Astrocyte (in vitro differentiated cells and primary cell): ENCODE results near the gene TMEM119. TPM values are rescaled to one million over a fixed set of nuclear protein-coding genes. Genes with fewer than 3 reads are reported as not detected.

Source experiments
- DNase-seq: peaks from one replicate; pipeline ENCODE4 v3.0.0-alpha.2; 2010; ENCODE audit warnings: low read depth
- FAIRE-seq: peaks from 2 replicates; lab custom pipeline; 2011; peaks lifted over from hg19 to GRCh38; lab: Jason Lieb, UNC
- H2AFZ ChIP-seq: 2 replicates; pipeline ENCODE4 v1.6.0; 2012; ENCODE audit warnings: low read depth, low read length, inconsistent platforms
- H3K27ac ChIP-seq: 2 replicates; pipeline ENCODE4 v1.5.1; 2011; ENCODE audit warnings: low read depth, low read length, inconsistent platforms
- H3K27me3 ChIP-seq: 2 replicates; pipeline ENCODE4 v1.6.0; 2011; ENCODE audit warnings: low read length, inconsistent platforms; ENCODE audit not compliant: insufficient read depth
- H3K36me3 ChIP-seq: 2 replicates; pipeline ENCODE4 v1.5.1; 2011; ENCODE audit warnings: low read length, inconsistent platforms; ENCODE audit not compliant: insufficient read depth
- H3K4me1 ChIP-seq: 2 replicates; pipeline ENCODE4 v1.5.1; 2011; ENCODE audit warnings: low read length, inconsistent platforms; ENCODE audit not compliant: insufficient read depth
- H3K4me2 ChIP-seq: 2 replicates; pipeline ENCODE4 v1.6.0; 2012; ENCODE audit warnings: low read length, inconsistent platforms
- H3K4me3 ChIP-seq: 2 replicates; pipeline ENCODE4 v1.5.1; 2011; ENCODE audit warnings: low read depth, mild to moderate bottlenecking, low read length, inconsistent platforms; ENCODE audit not compliant: insufficient read depth
- H3K79me2 ChIP-seq: 2 replicates; pipeline ENCODE4 v1.6.0; 2012; ENCODE audit warnings: mild to moderate bottlenecking, low read length, inconsistent platforms; ENCODE audit not compliant: insufficient read depth
- H3K9ac ChIP-seq: 2 replicates; pipeline ENCODE4 v1.6.0; 2012; ENCODE audit warnings: mild to moderate bottlenecking, low read length, inconsistent platforms
- H3K9me3 ChIP-seq: 2 replicates; pipeline ENCODE4 v1.5.1; 2012; ENCODE audit warnings: low read depth, mild to moderate bottlenecking, low read length, inconsistent platforms; ENCODE audit not compliant: insufficient read depth
- H4K20me1 ChIP-seq: 2 replicates; pipeline ENCODE4 v1.6.0; 2012; ENCODE audit warnings: low read length, inconsistent platforms; ENCODE audit not compliant: insufficient read depth
- H3K27ac Mint-ChIP-seq: one replicate; pipeline ENCODE4 v1.8.0; 2021; ENCODE audit warnings: mild to moderate bottlenecking, mixed read lengths; ENCODE audit not compliant: unreplicated experiment
- H3K27me3 Mint-ChIP-seq: one replicate; pipeline ENCODE4 v1.8.0; 2021; ENCODE audit warnings: low read depth, mixed read lengths; ENCODE audit not compliant: unreplicated experiment
- H3K36me3 Mint-ChIP-seq: one replicate; pipeline ENCODE4 v1.8.0; 2021; ENCODE audit warnings: low read depth, mixed read lengths; ENCODE audit not compliant: unreplicated experiment
- H3K4me1 Mint-ChIP-seq: one replicate; pipeline ENCODE4 v1.8.0; 2021; ENCODE audit warnings: low read depth, mixed read lengths; ENCODE audit not compliant: unreplicated experiment
- H3K4me3 Mint-ChIP-seq: one replicate; pipeline ENCODE4 v1.8.0; 2021; ENCODE audit warnings: mild to moderate bottlenecking, moderate library complexity, mixed read lengths; ENCODE audit not compliant: unreplicated experiment
- H3K9me3 Mint-ChIP-seq: one replicate; pipeline ENCODE4 v1.8.0; 2021; ENCODE audit warnings: mild to moderate bottlenecking, mixed read lengths; ENCODE audit not compliant: unreplicated experiment
- CTCF ChIP-seq: IDR thresholded peaks from 2 replicates; pipeline ENCODE4 v1.5.1; 2011; ENCODE audit warnings: low read depth, mild to moderate bottlenecking, inconsistent platforms, low read length, moderate library complexity; ENCODE audit not compliant: insufficient read depth
- EZH2 ChIP-seq: IDR thresholded peaks from 2 replicates; pipeline ENCODE4 v1.6.1; 2012; ENCODE audit warnings: mild to moderate bottlenecking, low read length, inconsistent platforms; ENCODE audit not compliant: insufficient read depth
- total RNA-seq: library from RNA; stranded (reverse); gene quantifications from 2 replicates; pipeline ENCODE4 v1.2.1, GENCODE V29; 2021

TMEM119 gene
- total RNA-seq, 1 donor from 2014 or later: 0.91 TPM

- no peak overlapping the region for H3K4me3 Mint-ChIP-seq
Measured at GRCh38 chr12:108635997-108636808, 38.3 kb upstream of the TMEM119 start.

DNA sequence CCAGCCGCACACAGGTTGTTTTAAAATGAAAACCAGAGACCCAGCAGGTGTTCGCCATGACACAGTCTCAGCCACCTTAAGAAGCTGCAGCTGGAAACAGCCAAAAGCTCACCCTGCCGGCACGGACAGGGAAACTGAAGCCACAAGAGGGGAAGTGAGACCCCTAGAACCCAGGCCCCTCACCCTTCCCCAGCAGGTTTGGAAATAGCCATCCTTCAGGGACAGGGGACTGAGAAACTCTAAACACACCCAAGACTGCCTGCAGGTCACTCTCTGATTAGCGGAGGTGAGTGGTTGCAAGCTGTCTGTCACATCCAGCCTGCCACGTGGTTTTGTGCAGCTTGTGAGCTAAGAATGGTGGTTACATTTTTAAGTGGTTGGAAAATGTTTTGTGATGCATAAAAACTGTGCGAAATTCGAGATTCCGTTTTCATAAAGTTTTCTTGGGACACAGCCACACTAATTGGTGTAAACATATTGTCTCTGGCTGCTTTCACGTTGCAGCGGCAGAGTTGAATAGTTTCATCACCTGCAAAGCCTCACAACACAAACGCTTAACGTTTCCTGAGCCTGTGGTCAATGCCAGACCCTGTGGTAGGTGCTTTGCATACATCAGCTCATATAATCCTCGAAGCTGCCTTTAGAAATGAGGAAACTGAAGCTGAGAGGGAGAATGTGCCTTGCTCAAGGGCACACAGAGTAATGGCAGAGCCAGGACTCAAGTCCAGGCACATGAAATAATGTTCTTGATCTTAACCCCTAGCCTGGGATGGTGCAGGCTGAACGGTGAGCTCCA lies 37.5 kb upstream of the TMEM119 start:
- peaks cover 3% of the 10 kb centered on the region for H3K36me3 Mint-ChIP-seq
- no peak for TF ChIP-seq CTCF
- TF ChIP-seq EZH2: no peak
- H3K79me2 ChIP-seq: no peaks in the 10 kb centered on the region
- no peak overlapping the region for H3K4me2 ChIP-seq
- DNase-seq (no peak), FAIRE-seq (no peak)
- no peaks in the 10 kb centered on the region for H3K27me3 ChIP-seq
- peaks cover 52% of the 10 kb centered on the region for H3K4me1 Mint-ChIP-seq
- H3K9ac ChIP-seq: no peak overlapping the region
- H3K4me3 Mint-ChIP-seq: no peak overlapping the region
- H3K27me3 Mint-ChIP-seq: no peaks in the 10 kb centered on the region
- H3K36me3 ChIP-seq: no peaks in the 10 kb centered on the region
- H3K9me3 Mint-ChIP-seq: no peaks in the 10 kb centered on the region
- H3K9me3 ChIP-seq: no peaks in the 10 kb centered on the region
- H3K27ac ChIP-seq: no peak overlapping the region
- H3K4me3 ChIP-seq: no peak overlapping the region
- H4K20me1 ChIP-seq: no peaks in the 10 kb centered on the region
- H3K4me1 ChIP-seq: peaks cover 18% of the 10 kb centered on the region
- H3K27ac Mint-ChIP-seq: no peak overlapping the region
- no peak overlapping the region for H2AFZ ChIP-seq

More at GRCh38 chr12:108635997-108636808, 38.3 kb upstream of the TMEM119 start:
- H3K9me3 ChIP-seq: no peaks in the 10 kb centered on the region
- Mint-ChIP-seq H3K27ac (peak overlapping the region; percentile 23), H3K4me1 (peaks cover 53% of the 10 kb centered on the region), H3K27me3 (no peaks in the 10 kb centered on the region), H3K9me3 (no peaks in the 10 kb centered on the region), H3K36me3 (peaks cover 8% of the 10 kb centered on the region)
- H3K79me2 ChIP-seq: no peaks in the 10 kb centered on the region
- no peak overlapping the region for H3K9ac ChIP-seq
- no peak overlapping the region for H3K27ac ChIP-seq
- peaks cover 6% of the 10 kb centered on the region for H4K20me1 ChIP-seq
- H3K27me3 ChIP-seq: no peaks in the 10 kb centered on the region
- H3K4me3 ChIP-seq: no peak overlapping the region
- peaks cover under 1% of the 10 kb centered on the region for H3K36me3 ChIP-seq
- TF ChIP-seq EZH2 (no peak), CTCF (no peak)
- no peak overlapping the region for H3K4me2 ChIP-seq
- H3K4me1 ChIP-seq: peaks cover 19% of the 10 kb centered on the region
- no peak for DNase-seq
- no peak overlapping the region for H2AFZ ChIP-seq
- no peak for FAIRE-seq
